Stimulated activated memory B cell treated with anti-CD40 and anti-IgM and Interleukin-4, amounts not matched to agents 10 μg/mL and 1 μg/mL and 100 μg/mL, for 72 hours (primary cell): Measurements from ENCODE around the gene MDH1.
"Not testable (repeated sequence)": the region's sequence is repeated elsewhere in the genome, so short reads cannot be mapped to it uniquely, and the experiment has no call there.

Source experiments
- ATAC-seq: fragments of 150-1000 bp; cut with Tn5 transposase; 2 replicates; pipeline ENCODE4 v1.10.0; 2021
- H3K27ac Mint-ChIP-seq: one replicate; pipeline ENCODE4 v1.8.0; 2022; ENCODE audit warnings: mild to moderate bottlenecking, mixed read lengths
- H3K27me3 Mint-ChIP-seq: one replicate; pipeline ENCODE4 v1.8.0; 2022; ENCODE audit warnings: mixed read lengths
- H3K36me3 Mint-ChIP-seq: one replicate; pipeline ENCODE4 v1.8.0; 2022; ENCODE audit warnings: mixed read lengths
- H3K4me1 Mint-ChIP-seq: one replicate; pipeline ENCODE4 v1.8.0; 2022; ENCODE audit warnings: mixed read lengths
- H3K4me3 Mint-ChIP-seq: one replicate; pipeline ENCODE4 v1.8.0; 2022; ENCODE audit warnings: mild to moderate bottlenecking, moderate library complexity, mixed read lengths
- H3K9me3 Mint-ChIP-seq: one replicate; pipeline ENCODE4 v1.8.0; 2022; ENCODE audit warnings: mixed read lengths

Gene MDH1

GRCh38 chr2:63588385-63589147 lies at the start of gene MDH1, which contains the start of gene WDPCP:
MDH1 (plus strand) TSS chr2:63588963; CDS start chr2:63589044, 81 bp downstream.
WDPCP (minus strand) TSS chr2:63588477; CDS start chr2:63588271, 206 bp downstream.
- Mint-ChIP-seq H3K4me3 (peak within 1 kb of the TSS; percentile 95), H3K27ac (peak within 1 kb of the TSS; percentile 88), H3K9me3 (no peaks in the 10 kb centered on the region), H3K36me3 (peaks cover 5% of the 10 kb centered on the region), H3K4me1 (peaks cover 38% of the 10 kb centered on the region), H3K27me3 (no peaks in the 10 kb centered on the region)
- peak; percentile 96 for ATAC-seq

DNA sequence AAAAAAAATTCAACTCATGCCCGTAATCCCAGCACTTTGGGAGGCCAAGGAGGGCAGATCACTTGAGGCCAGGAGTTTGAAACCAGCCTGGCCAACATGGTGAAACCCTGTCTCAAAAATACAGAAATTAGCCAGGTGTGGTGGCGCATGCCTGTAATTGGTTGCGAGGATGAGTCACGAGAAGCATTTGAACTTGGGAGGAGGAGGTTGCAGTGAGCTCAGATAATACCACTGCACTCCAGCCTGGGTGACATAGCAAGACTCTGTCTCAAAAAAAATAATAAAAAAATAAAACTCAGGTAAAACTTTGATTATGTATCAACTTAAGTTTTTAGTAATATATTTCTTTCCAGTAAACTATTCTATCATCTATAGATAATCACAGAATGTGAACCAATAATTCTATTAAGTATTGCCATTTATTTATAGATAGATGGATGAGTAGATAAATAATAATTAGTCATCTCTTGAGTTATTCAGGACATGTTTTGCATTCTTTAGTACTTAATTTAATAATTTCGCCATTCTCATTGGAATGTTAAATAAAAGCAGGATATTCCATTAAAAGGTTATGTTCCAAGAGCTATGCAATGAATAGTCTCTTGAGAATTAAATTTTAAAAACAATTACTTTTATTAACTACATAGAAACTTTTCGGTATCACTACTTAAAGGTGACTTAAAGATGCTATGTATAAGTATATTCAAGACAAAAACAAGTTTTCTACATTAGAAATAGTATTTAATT lies 49.2 kb upstream of the MDH1 start:
- no peak overlapping the region for H3K27ac Mint-ChIP-seq
- H3K4me3 Mint-ChIP-seq, result no peak overlapping the region
- no peak for ATAC-seq
- peaks cover 9% of the 10 kb centered on the region for H3K36me3 Mint-ChIP-seq
- H3K9me3 Mint-ChIP-seq, result peaks cover 6% of the 10 kb centered on the region
- peaks cover 8% of the 10 kb centered on the region for H3K4me1 Mint-ChIP-seq
- no peaks in the 10 kb centered on the region for H3K27me3 Mint-ChIP-seq

GRCh38 chr2:63544017-63544627 lies 44.6 kb upstream of the MDH1 start:
- H3K4me3 Mint-ChIP-seq, result no peak overlapping the region

GRCh38 chr2:63545023-63545422 lies 43.7 kb upstream of the MDH1 start:
- Mint-ChIP-seq H3K4me3 (no peak overlapping the region), H3K27ac (no peak overlapping the region), H3K36me3 (peaks cover 13% of the 10 kb centered on the region), H3K4me1 (peaks cover 4% of the 10 kb centered on the region), H3K27me3 (no peaks in the 10 kb centered on the region), H3K9me3 (peaks cover 5% of the 10 kb centered on the region)
- no peak for ATAC-seq

More at GRCh38 chr2:63544017-63544627, 44.6 kb upstream of the MDH1 start:
- no peak for ATAC-seq
- peaks cover 5% of the 10 kb centered on the region for H3K9me3 Mint-ChIP-seq
- no peaks in the 10 kb centered on the region for H3K27me3 Mint-ChIP-seq
- H3K36me3 Mint-ChIP-seq, result peaks cover 13% of the 10 kb centered on the region
- H3K27ac Mint-ChIP-seq, result no peak overlapping the region
- H3K4me1 Mint-ChIP-seq, result peaks cover 4% of the 10 kb centered on the region

GRCh38 chr2:63553049-63553448 lies 35.7 kb upstream of the MDH1 start:
- H3K4me3 Mint-ChIP-seq, result no peak overlapping the region
- peaks cover 9% of the 10 kb centered on the region for H3K9me3 Mint-ChIP-seq
- no peaks in the 10 kb centered on the region for H3K27me3 Mint-ChIP-seq
- no peak for ATAC-seq
- peaks cover 34% of the 10 kb centered on the region for H3K36me3 Mint-ChIP-seq
- H3K4me1 Mint-ChIP-seq, result no peaks in the 10 kb centered on the region
- no peak overlapping the region for H3K27ac Mint-ChIP-seq

GRCh38 chr2:63555299-63555698 lies 33.5 kb upstream of the MDH1 start:
- no peak for ATAC-seq
- H3K4me3 Mint-ChIP-seq, result no peak overlapping the region
- H3K36me3 Mint-ChIP-seq, result peaks cover 57% of the 10 kb centered on the region
- peaks cover 9% of the 10 kb centered on the region for H3K9me3 Mint-ChIP-seq
- no peak overlapping the region for H3K27ac Mint-ChIP-seq
- no peaks in the 10 kb centered on the region for H3K27me3 Mint-ChIP-seq
- no peaks in the 10 kb centered on the region for H3K4me1 Mint-ChIP-seq

- peaks cover 63% of the 10 kb centered on the region for H3K36me3 Mint-ChIP-seq
- no peak overlapping the region for H3K4me3 Mint-ChIP-seq
- peaks cover 12% of the 10 kb centered on the region for H3K9me3 Mint-ChIP-seq
- H3K4me1 Mint-ChIP-seq, result no peaks in the 10 kb centered on the region
- H3K27me3 Mint-ChIP-seq, result no peaks in the 10 kb centered on the region
- ATAC-seq, result no peak
- no peak overlapping the region for H3K27ac Mint-ChIP-seq
These were observed 32.8 kb upstream of the MDH1 start for GRCh38 chr2:63555931-63556330.

DNA sequence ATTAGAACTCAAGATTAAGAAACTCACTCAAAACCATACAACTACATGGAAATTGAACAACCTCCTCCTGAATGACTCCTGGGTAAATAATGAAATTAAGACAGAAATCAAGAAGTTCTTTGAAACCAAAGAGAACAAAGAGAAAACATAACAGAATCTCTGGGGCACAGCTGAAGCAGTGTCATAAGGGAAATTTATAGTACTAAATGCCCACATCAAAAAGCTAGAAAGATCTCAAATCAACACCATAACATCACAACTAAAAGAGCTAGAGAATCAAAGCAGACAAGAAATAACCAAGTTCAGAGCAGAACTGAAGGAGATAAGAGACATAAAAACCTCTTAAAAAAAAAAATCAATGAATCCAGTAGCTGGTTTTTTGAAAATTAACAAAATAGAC lies 30.9 kb upstream of the MDH1 start:
- not testable (repeated sequence) for H3K4me3 Mint-ChIP-seq, H3K27me3 Mint-ChIP-seq, H3K4me1 Mint-ChIP-seq, H3K27ac Mint-ChIP-seq, ATAC-seq
- Mint-ChIP-seq H3K9me3 (peaks cover 15% of the 10 kb centered on the region), H3K36me3 (peaks cover 77% of the 10 kb centered on the region)

DNA sequence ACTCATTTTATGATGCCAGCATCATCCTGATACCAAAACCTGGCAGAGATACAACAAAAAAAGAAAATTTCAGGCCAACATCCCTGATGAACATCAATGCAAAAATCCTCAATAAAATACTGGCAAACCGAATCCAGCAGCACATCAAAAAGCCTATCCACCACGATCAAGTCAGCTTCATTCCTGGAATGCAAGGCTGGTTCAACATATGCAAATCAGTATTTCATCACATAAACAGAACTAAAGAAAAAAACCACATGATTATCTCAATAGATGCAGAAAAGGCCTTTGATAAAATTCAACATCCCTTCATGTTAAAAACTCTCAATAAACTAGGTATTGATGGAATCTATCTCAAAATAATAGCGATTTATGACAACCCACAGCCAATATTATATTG lies 29.8 kb upstream of the MDH1 start:
- peaks cover 79% of the 10 kb centered on the region for H3K36me3 Mint-ChIP-seq
- H3K4me1 Mint-ChIP-seq, H3K27me3 Mint-ChIP-seq, ATAC-seq, H3K27ac Mint-ChIP-seq, H3K4me3 Mint-ChIP-seq: not testable (repeated sequence)
- H3K9me3 Mint-ChIP-seq, result peaks cover 15% of the 10 kb centered on the region

DNA sequence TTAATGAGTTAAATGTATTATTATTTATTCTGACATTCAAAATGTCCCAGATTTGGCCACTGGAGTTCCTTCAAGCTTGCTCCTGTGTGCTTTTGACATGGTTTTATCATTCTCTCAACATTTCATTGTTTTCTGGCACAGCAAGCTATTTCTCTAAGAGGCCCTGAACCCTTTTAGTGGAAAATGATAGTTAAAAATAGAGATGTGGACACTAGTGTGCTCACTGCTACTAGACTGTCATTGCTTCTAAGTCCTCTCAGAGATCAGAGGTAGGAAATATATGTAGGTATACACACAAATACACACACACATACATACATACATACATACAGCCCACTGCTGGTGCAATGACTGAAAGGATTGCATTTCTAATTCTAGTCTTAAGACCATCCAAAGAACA lies 26.0 kb upstream of the MDH1 start:
- Mint-ChIP-seq H3K36me3 (peaks cover 72% of the 10 kb centered on the region), H3K27ac (no peak overlapping the region), H3K9me3 (peaks cover 17% of the 10 kb centered on the region), H3K4me1 (no peaks in the 10 kb centered on the region), H3K4me3 (no peak overlapping the region), H3K27me3 (no peaks in the 10 kb centered on the region)
- no peak for ATAC-seq

- Mint-ChIP-seq H3K27ac (no peak overlapping the region), H3K9me3 (peaks cover 25% of the 10 kb centered on the region), H3K36me3 (peaks cover 52% of the 10 kb centered on the region), H3K27me3 (no peaks in the 10 kb centered on the region), H3K4me3 (no peak overlapping the region), H3K4me1 (no peaks in the 10 kb centered on the region)
- ATAC-seq, result no peak
These were observed 19.0 kb upstream of the MDH1 start for GRCh38 chr2:63569740-63570139.

- peaks cover 22% of the 10 kb centered on the region for H3K9me3 Mint-ChIP-seq
- H3K36me3 Mint-ChIP-seq, result peaks cover 47% of the 10 kb centered on the region
These were observed 17.5 kb upstream of the MDH1 start for GRCh38 chr2:63571291-63571690.

DNA sequence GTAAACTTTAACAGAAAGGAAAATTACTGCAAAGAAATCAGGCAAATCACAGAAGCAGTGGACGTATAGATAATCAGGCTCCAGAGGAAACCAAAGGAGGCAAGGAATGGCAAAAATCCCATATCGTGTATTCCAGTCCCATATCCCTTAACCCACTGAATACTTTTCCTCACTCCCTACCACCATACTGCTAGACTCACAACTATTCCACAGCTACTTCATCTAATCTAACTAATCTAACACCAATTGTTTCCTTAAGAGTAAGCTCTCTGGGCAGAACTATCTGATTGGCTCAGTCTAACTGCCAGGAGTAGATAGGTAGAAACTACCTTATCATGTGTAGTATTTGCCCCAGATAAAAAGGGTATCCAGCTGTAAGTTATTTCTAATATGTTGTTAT lies 16.8 kb upstream of the MDH1 start:
- Mint-ChIP-seq H3K27ac (no peak overlapping the region), H3K9me3 (peaks cover 21% of the 10 kb centered on the region), H3K27me3 (no peaks in the 10 kb centered on the region), H3K4me1 (no peaks in the 10 kb centered on the region), H3K4me3 (no peak overlapping the region), H3K36me3 (peaks cover 40% of the 10 kb centered on the region)
- no peak for ATAC-seq

More at GRCh38 chr2:63571291-63571690, 17.5 kb upstream of the MDH1 start:
- H3K27me3 Mint-ChIP-seq, result no peaks in the 10 kb centered on the region
- no peak overlapping the region for H3K4me3 Mint-ChIP-seq
- ATAC-seq, result no peak
- no peak overlapping the region for H3K27ac Mint-ChIP-seq
- no peaks in the 10 kb centered on the region for H3K4me1 Mint-ChIP-seq

DNA sequence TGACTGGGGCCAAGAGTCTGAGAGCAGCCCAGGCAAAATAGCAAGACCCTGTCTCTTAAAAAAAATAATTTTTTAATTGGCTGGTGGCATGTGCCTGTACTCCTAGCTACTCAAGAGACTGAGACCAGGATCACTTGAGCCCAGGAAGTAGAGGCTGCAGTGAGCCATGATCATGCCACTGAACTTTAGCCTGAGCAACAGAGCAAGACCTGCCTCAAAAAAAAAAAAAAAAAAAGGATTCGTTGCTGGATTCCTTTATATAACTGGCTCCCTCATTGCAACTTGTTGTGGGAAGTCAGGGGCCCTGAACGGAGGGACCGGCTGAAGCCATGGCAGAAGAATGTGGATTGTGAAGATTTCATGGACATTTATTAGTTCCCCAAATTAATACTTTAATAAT lies 15.7 kb upstream of the MDH1 start:
- H3K9me3 Mint-ChIP-seq, result peaks cover 17% of the 10 kb centered on the region
- not testable (repeated sequence) for H3K4me3 Mint-ChIP-seq, ATAC-seq, H3K4me1 Mint-ChIP-seq, H3K27me3 Mint-ChIP-seq, H3K27ac Mint-ChIP-seq
- H3K36me3 Mint-ChIP-seq, result peaks cover 30% of the 10 kb centered on the region

DNA sequence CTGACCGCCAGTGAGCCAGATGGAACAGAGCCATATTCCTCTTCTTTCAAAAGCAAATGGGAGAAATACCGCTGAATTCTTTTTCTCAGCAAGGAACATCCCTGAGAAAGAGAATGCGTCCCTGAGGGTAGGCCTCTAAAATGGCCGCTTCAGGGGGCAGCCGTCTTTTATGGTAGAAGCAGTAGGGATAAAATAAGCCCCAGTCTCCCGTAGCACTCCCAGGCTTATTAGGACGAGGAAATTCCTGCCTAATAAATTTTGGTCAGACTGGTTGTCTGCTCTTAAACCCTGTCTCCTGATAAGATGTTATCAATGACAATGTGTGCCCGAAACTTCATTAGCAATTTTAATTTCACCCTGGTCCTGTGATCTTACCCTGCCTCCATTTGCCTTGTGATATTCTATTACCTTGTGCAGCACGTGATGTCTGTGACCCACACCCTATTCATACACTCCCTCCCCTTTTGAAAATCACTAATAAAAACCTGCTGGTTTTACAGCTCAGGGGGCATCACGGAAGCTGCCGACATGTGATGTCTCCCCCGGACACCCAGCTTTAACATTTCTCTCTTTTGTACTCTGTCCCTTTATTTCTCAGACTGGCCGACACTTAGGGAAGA lies 14.9 kb upstream of the MDH1 start:
- not testable (repeated sequence) for ATAC-seq, H3K27me3 Mint-ChIP-seq, H3K4me3 Mint-ChIP-seq, H3K4me1 Mint-ChIP-seq, H3K27ac Mint-ChIP-seq
- Mint-ChIP-seq H3K9me3 (peaks cover 13% of the 10 kb centered on the region), H3K36me3 (peaks cover 24% of the 10 kb centered on the region)
